ENCODE measurements around the gene PGAP2.

GRCh38 chr11:3802011-3802790 lies 6.2 kb upstream of the PGAP2 start:
- TF ChIP-seq CTCF (IDR thresholded peaks at IDR 0.05) (no peak), POLR2A (IDR thresholded peaks at IDR 0.05) (no peak), POLR2AphosphoS5 (IDR thresholded peaks at IDR 0.05) (no peak)
